Osteoblast (primary cell): ENCODE results near the gene CDC25A. TPM values are rescaled to one million over a fixed set of nuclear protein-coding genes. Genes with fewer than 3 reads are reported as not detected.

Source experiments
- DNase-seq: peaks from one replicate; pipeline ENCODE4 v3.0.0; 2011; ENCODE audit warnings: low spot score, mixed read lengths; ENCODE audit not compliant: insufficient read length; ENCODE audit errors: missing footprints
- H2AFZ ChIP-seq: 2 replicates; pipeline ENCODE4 v1.6.0; 2011; ENCODE audit warnings: mild to moderate bottlenecking, low read length
- H3K27ac ChIP-seq: 2 replicates; pipeline ENCODE4 v1.5.1; 2011; ENCODE audit warnings: mild to moderate bottlenecking, low read depth, low read length, moderate library complexity
- H3K27me3 ChIP-seq: 2 replicates; pipeline ENCODE4 v1.6.0; 2012; ENCODE audit warnings: mild to moderate bottlenecking, control low read depth, inconsistent platforms, low read length, moderate library complexity; ENCODE audit not compliant: insufficient read depth
- H3K36me3 ChIP-seq: 2 replicates; pipeline ENCODE4 v1.5.1; 2011; ENCODE audit warnings: mild to moderate bottlenecking, low read length, control low read depth, moderate library complexity; ENCODE audit not compliant: insufficient read depth
- H3K4me1 ChIP-seq: 2 replicates; pipeline ENCODE4 v1.5.1; 2011; ENCODE audit warnings: mild to moderate bottlenecking, low read length, control low read depth, moderate library complexity; ENCODE audit not compliant: insufficient read depth
- H3K4me2 ChIP-seq: 2 replicates; pipeline ENCODE4 v1.6.0; 2011; ENCODE audit warnings: mild to moderate bottlenecking, low read length; ENCODE audit not compliant: insufficient read depth
- H3K4me3 ChIP-seq: fragments of 200-600 bp; sonication (generic); 3 replicates; pipeline ENCODE4 v1.5.1; 2012; ENCODE audit warnings: mild to moderate bottlenecking, low read length, inconsistent platforms; ENCODE audit not compliant: insufficient read depth
- H3K79me2 ChIP-seq: 2 replicates; pipeline ENCODE4 v1.6.0; 2012; ENCODE audit warnings: mild to moderate bottlenecking, low read length, control low read depth, inconsistent platforms; ENCODE audit not compliant: insufficient read depth
- H3K9me3 ChIP-seq: 2 replicates; pipeline ENCODE4 v1.5.1; 2011; ENCODE audit warnings: low read depth, low read length, control low read depth
- H4K20me1 ChIP-seq: 2 replicates; pipeline ENCODE4 v1.6.0; 2012; ENCODE audit warnings: mild to moderate bottlenecking, low read length, control low read depth; ENCODE audit not compliant: insufficient read depth
- CTCF ChIP-seq: IDR thresholded peaks from 2 replicates; pipeline ENCODE4 v1.5.1; 2011; ENCODE audit warnings: mild to moderate bottlenecking, low read depth, low read length, moderate library complexity; ENCODE audit errors: extremely low read depth
- small RNA-seq: library from RNA; depleted of rRNA; stranded (forward); fragments of <200 nt; gene quantifications from one replicate; pipeline ENCODE3, GENCODE V24; 2012
- total RNA-seq: library from RNA; depleted of rRNA; stranded (reverse); fragments of >200 nt; gene quantifications from 2 replicates; pipeline ENCODE4 v1.2.3, GENCODE V29; 2012

The CDC25A gene
- total RNA-seq, 1 donor, result 1.1 TPM

DNA sequence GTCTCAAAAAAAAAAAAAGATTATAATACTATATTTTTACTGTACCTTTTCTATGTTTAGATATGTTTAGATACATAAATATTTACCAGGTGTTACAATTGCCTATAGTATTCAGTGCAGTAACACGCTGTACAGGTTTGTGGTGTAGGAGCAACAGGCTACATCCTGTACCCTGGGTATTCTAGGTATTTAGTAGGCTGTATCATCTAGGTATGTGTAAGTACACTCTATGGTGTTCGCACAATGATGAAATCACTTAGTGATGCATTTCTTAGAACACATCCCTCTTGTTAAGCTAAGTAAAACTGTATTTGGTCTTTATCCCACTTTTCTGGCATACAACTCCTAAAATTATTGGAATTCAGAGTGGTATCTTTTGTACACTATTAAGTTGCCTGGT is 77.8 kb downstream of the CDC25A start:
- Histone ChIP-seq H3K79me2 (no peaks in the 10 kb centered on the region), H3K36me3 (no peaks in the 10 kb centered on the region), H2AFZ (no peak overlapping the region), H3K9me3 (no peaks in the 10 kb centered on the region), H3K4me1 (peaks cover 8% of the 10 kb centered on the region), H3K4me2 (no peak overlapping the region), H3K27ac (no peak overlapping the region), H3K4me3 (no peak overlapping the region), H4K20me1 (no peaks in the 10 kb centered on the region), H3K27me3 (no peaks in the 10 kb centered on the region)
- DNase-seq, result no peak
- TF ChIP-seq CTCF, result no peak

- DNase-seq, result no peak
- Histone ChIP-seq H3K27me3 (no peaks in the 10 kb centered on the region), H2AFZ (no peak overlapping the region), H3K4me3 (no peak overlapping the region), H3K4me2 (no peak overlapping the region), H3K79me2 (no peaks in the 10 kb centered on the region), H3K27ac (no peak overlapping the region), H3K4me1 (no peaks in the 10 kb centered on the region), H3K9me3 (no peaks in the 10 kb centered on the region), H3K36me3 (no peaks in the 10 kb centered on the region), H4K20me1 (no peaks in the 10 kb centered on the region)
- no peak for TF ChIP-seq CTCF
These were observed 81.0 kb downstream of the CDC25A start for GRCh38 chr3:48107227-48107626.

Small RNA genes within 50 kb of the gene (small RNA-seq; reads per million reads assigned to genes)
- gene MIR4443 (0.45 reads per million), gene NDUFB1P1 (not detected), gene RNU7-128P (not detected), gene SNRPFP4 (not detected)

Other genes starting within 250 kb of the CDC25A start
- 158 TPM in 2 replicates for gene MAP4, start 172.0 kb downstream of the CDC25A start, total RNA-seq
- gene CAMP, start 35.1 kb upstream of the CDC25A start, total RNA-seq, result not detected in 2 replicates
- gene ZNF589, start 52.7 kb upstream of the CDC25A start, total RNA-seq, result 4.7 and 5.0 TPM in 2 replicates
- 19.5 and 23.3 TPM in 2 replicates for gene NME6, start 113.0 kb upstream of the CDC25A start, total RNA-seq
- gene SPINK8, start 145.2 kb upstream of the CDC25A start, total RNA-seq, result not detected in 2 replicates
- not detected in 2 replicates for gene FBXW12, start 183.8 kb upstream of the CDC25A start, total RNA-seq
- gene PLXNB1, start 241.7 kb upstream of the CDC25A start, total RNA-seq, result 23.3 and 33.7 TPM in 2 replicates